Measurements from ENCODE around the gene FER.

The FER gene

GRCh38 chr5:108997720-108998119, 250.0 kb downstream of the FER start:
- no peak for TF ChIP-seq CTCF (IDR thresholded peaks at IDR 0.05; ENCODE audit: low read depth, low read length)
- Histone ChIP-seq H3K4me3 (ENCODE audit: low read depth, low read length) (no peak overlapping the region), H3K4me1 (no peaks in the 10 kb centered on the region)

GRCh38 chr5:108998216-108998615, 250.5 kb downstream of the FER start:
- Histone ChIP-seq H3K4me1 (no peaks in the 10 kb centered on the region), H3K36me3 (no peaks in the 10 kb centered on the region), H3K27me3 (no peaks in the 10 kb centered on the region), H3K4me3 (ENCODE audit: low read depth, low read length) (no peak overlapping the region), H3K9me3 (no peaks in the 10 kb centered on the region)
- TF ChIP-seq CTCF (IDR thresholded peaks at IDR 0.05; ENCODE audit: low read depth, low read length) = no peak
- DNase-seq = no peak

More at GRCh38 chr5:108997720-108998119, 250.0 kb downstream of the FER start:
- no peak for DNase-seq
- Histone ChIP-seq H3K36me3 (no peaks in the 10 kb centered on the region), H3K27me3 (no peaks in the 10 kb centered on the region), H3K9me3 (no peaks in the 10 kb centered on the region)

- H3K36me3 ChIP-seq = no peaks in the 10 kb centered on the region
- no peak for TF ChIP-seq CTCF (IDR thresholded peaks at IDR 0.05; ENCODE audit: low read depth, low read length)
- no peaks in the 10 kb centered on the region for H3K9me3 ChIP-seq
- H3K4me3 ChIP-seq (ENCODE audit: low read depth, low read length) = no peak overlapping the region
- H3K4me1 ChIP-seq = no peaks in the 10 kb centered on the region
- H3K27me3 ChIP-seq = no peaks in the 10 kb centered on the region
- DNase-seq = no peak
Measured at GRCh38 chr5:109003928-109004327, 256.2 kb downstream of the FER start.

GRCh38 chr5:109005297-109006009, 257.8 kb downstream of the FER start:
- Histone ChIP-seq H3K9me3 (no peaks in the 10 kb centered on the region), H3K4me3 (ENCODE audit: low read depth, low read length) (no peak overlapping the region), H3K36me3 (no peaks in the 10 kb centered on the region), H3K4me1 (no peaks in the 10 kb centered on the region), H3K27me3 (no peaks in the 10 kb centered on the region)
- no peak for DNase-seq
- no peak for TF ChIP-seq CTCF (IDR thresholded peaks at IDR 0.05; ENCODE audit: low read depth, low read length)

GRCh38 chr5:109006129-109006528, 258.4 kb downstream of the FER start:
- no peak for DNase-seq
- H3K27me3 ChIP-seq = no peaks in the 10 kb centered on the region
- H3K4me1 ChIP-seq = no peaks in the 10 kb centered on the region
- H3K9me3 ChIP-seq = no peaks in the 10 kb centered on the region
- no peak overlapping the region for H3K4me3 ChIP-seq (ENCODE audit: low read depth, low read length)
- H3K36me3 ChIP-seq = no peaks in the 10 kb centered on the region
- TF ChIP-seq CTCF (IDR thresholded peaks at IDR 0.05; ENCODE audit: low read depth, low read length) = no peak

- peaks cover 8% of the 10 kb centered on the region for H3K4me1 ChIP-seq
- H3K27me3 ChIP-seq = no peaks in the 10 kb centered on the region
- no peak for TF ChIP-seq CTCF (IDR thresholded peaks at IDR 0.05; ENCODE audit: low read depth, low read length)
- H3K36me3 ChIP-seq = no peaks in the 10 kb centered on the region
- no peaks in the 10 kb centered on the region for H3K9me3 ChIP-seq
- no peak overlapping the region for H3K4me3 ChIP-seq (ENCODE audit: low read depth, low read length)
- DNase-seq = no peak
Measured at GRCh38 chr5:109016300-109016699, 268.6 kb downstream of the FER start.

Data from BE2C (cell line).